Endothelial cell of umbilical vein (primary cell): ENCODE measurements around the gene CFAP61. TPM values are rescaled to one million over a fixed set of nuclear protein-coding genes. Genes with fewer than 3 reads are reported as not detected.

Source experiments
- BruUV-seq: library from RNA; stranded (reverse); fragments of 400-500 nt; replicated peaks from 2 replicates; lab custom pipeline; 2021; lab: Mats Ljungman, UMichigan
- CTCF ChIA-PET: fragments of 300-600, 350-600 bp; sonication (Branson Sonifier 250); formaldehyde crosslinking; loops from one replicate; lab custom pipeline; 2021; ENCODE audit warnings: antibody characterized with exemption, inconsistent platforms; lab: Charles Lee
- POLR2A ChIA-PET: fragments of 300-600, 350-600 bp; sonication (Branson Sonifier 250); formaldehyde crosslinking; loops from one replicate; lab custom pipeline; 2021; ENCODE audit warnings: antibody characterized with exemption, inconsistent platforms; lab: Charles Lee
- DNase-seq: peaks from one replicate; pipeline ENCODE4 v3.0.0-alpha.2; 2011; ENCODE audit warnings: low read depth, low spot score
- FAIRE-seq: peaks from 2 replicates; lab custom pipeline; 2011; peaks lifted over from hg19 to GRCh38; lab: Jason Lieb, UNC
- H2AFZ ChIP-seq: 2 replicates; pipeline ENCODE4 v1.6.0; 2012; ENCODE audit warnings: low read depth, low read length, control low read depth, inconsistent platforms
- H3K27ac ChIP-seq: 2 replicates; pipeline ENCODE4 v1.5.1; 2011; ENCODE audit warnings: low read depth, mild to moderate bottlenecking, control low read depth, low read length, moderate library complexity; ENCODE audit not compliant: insufficient read depth
- H3K27me3 ChIP-seq, 2 experiments: 2 replicates each; pipeline versions ENCODE4 v1.6.0 to v1.6.1; 2011; ENCODE audit warnings: low read length in 2 of 2, mixed read lengths in 1 of 2; ENCODE audit not compliant: control insufficient read depth in 2 of 2, insufficient read depth in 2 of 2
- H3K36me3 ChIP-seq, 2 experiments: 2 replicates in 1 of 2; 3 replicates in 1 of 2; pipeline ENCODE4 v1.5.1; 2011; ENCODE audit warnings: low read length in 2 of 2, mild to moderate bottlenecking in 1 of 2, moderate library complexity in 1 of 2; ENCODE audit not compliant: control insufficient read depth in 2 of 2, insufficient read depth in 2 of 2; ENCODE audit errors: extremely low read depth in 1 of 2
- H3K4me1 ChIP-seq: 3 replicates; pipeline ENCODE4 v1.5.1; 2011; ENCODE audit warnings: mild to moderate bottlenecking, low read length; ENCODE audit not compliant: control insufficient read depth, insufficient read depth; ENCODE audit errors: extremely low read depth
- H3K4me2 ChIP-seq: 2 replicates; pipeline ENCODE4 v1.6.1; 2011; ENCODE audit warnings: low read length, control low read depth, mixed read lengths; ENCODE audit not compliant: insufficient read depth
- H3K4me3 ChIP-seq, 3 experiments: fragments of 200-600 bp in 1 of 3; sonication (generic), shearing (Covaris generic) in 1 of 3; replicated peaks in 1 of 3; 2 replicates each; pipeline ENCODE4 v1.5.1; 2011 to 2016; ENCODE audit warnings: control low read depth in 3 of 3, low read length in 3 of 3, mild to moderate bottlenecking in 2 of 3, inconsistent platforms in 1 of 3, low read depth in 1 of 3, moderate library complexity in 1 of 3; ENCODE audit not compliant: insufficient read depth in 1 of 3
- H3K79me2 ChIP-seq: 2 replicates; pipeline ENCODE4 v1.6.0; 2012; ENCODE audit warnings: low read length, inconsistent platforms; ENCODE audit not compliant: control insufficient read depth, insufficient read depth
- H3K9ac ChIP-seq: replicated peaks from 2 replicates; pipeline ENCODE3; 2011; ENCODE audit warnings: low read length, control low read depth; ENCODE audit not compliant: insufficient read depth; ENCODE audit errors: extremely low read depth
- H3K9me1 ChIP-seq: replicated peaks from 3 replicates; pipeline ENCODE4 v1.6.0; 2011; ENCODE audit warnings: mild to moderate bottlenecking, low read length; ENCODE audit not compliant: control insufficient read depth, insufficient read depth; ENCODE audit errors: extremely low read depth
- H3K9me3 ChIP-seq: replicated peaks from 2 replicates; pipeline ENCODE4 v1.5.1; 2012; ENCODE audit warnings: low read length, inconsistent platforms; ENCODE audit not compliant: control insufficient read depth, insufficient read depth
- H4K20me1 ChIP-seq: replicated peaks from 2 replicates; pipeline ENCODE3; 2011; ENCODE audit warnings: mild to moderate bottlenecking, low read length; ENCODE audit not compliant: control insufficient read depth, insufficient read depth; ENCODE audit errors: extremely low read depth
- EZH2 ChIP-seq: IDR thresholded peaks from 2 replicates; pipeline ENCODE4 v1.6.1; 2012; ENCODE audit warnings: borderline replicate concordance, low read depth, mild to moderate bottlenecking, moderate library complexity, low read length, inconsistent platforms; ENCODE audit not compliant: severe bottlenecking
- FOS ChIP-seq: IDR thresholded peaks from 2 replicates; pipeline ENCODE4 v1.6.1; 2011; ENCODE audit warnings: mild to moderate bottlenecking, low read length, moderate library complexity, borderline replicate concordance; ENCODE audit not compliant: insufficient read depth
- GATA2 ChIP-seq: IDR thresholded peaks from 2 replicates; pipeline ENCODE4 v1.7.0; 2011; ENCODE audit warnings: low read depth, mild to moderate bottlenecking, moderate library complexity, mixed read lengths, low read length; ENCODE audit not compliant: insufficient read length, insufficient read depth
- JUN ChIP-seq: IDR thresholded peaks from 2 replicates; pipeline ENCODE4 v1.6.1; 2011; ENCODE audit warnings: borderline replicate concordance, low read depth; ENCODE audit not compliant: insufficient read length, insufficient read depth
- MYC ChIP-seq: IDR thresholded peaks from one replicate; pipeline ENCODE4 v1.6.1; 2011; ENCODE audit warnings: mild to moderate bottlenecking, low read depth, low read length
- POLR2A ChIP-seq: IDR thresholded peaks from 2 replicates; pipeline ENCODE4 v1.6.1; 2012; ENCODE audit warnings: low read depth, mild to moderate bottlenecking, control low read depth, low read length
- POLR2AphosphoS5 ChIP-seq: IDR thresholded peaks from 2 replicates; pipeline ENCODE4 v1.6.1; 2012; ENCODE audit warnings: low read depth, mild to moderate bottlenecking, control low read depth, low read length, moderate library complexity; ENCODE audit not compliant: insufficient read depth
- dilution Hi-C: fragments of 300-500 bp; cut with MboI; formaldehyde crosslinking; loops from one replicate; pipeline ENCODE4 v1.15.0; 2019; ENCODE audit warnings: low sequenced_read_pairs; ENCODE audit not compliant: extremely low pct_ligation_motif_present
- intact Hi-C: fragments of 100-400 bp; cut with micrococcal nuclease; formaldehyde crosslinking; loops from one replicate; pipeline ENCODE4 v1.10.0; 2022
- polyA plus RNA-seq, 4 experiments: library from polyadenylated mRNA; depleted of rRNA in 3 of 4; stranded (reverse) in 3 of 4; unstranded in 1 of 4; fragments of >200 nt; gene quantifications; 2 replicates each; pipeline versions ENCODE4 v1.2.1 to v1.2.3, GENCODE V29; 2011 to 2012; ENCODE audit warnings: missing spikeins in 1 of 4
- total RNA-seq: library from RNA; stranded (reverse); gene quantifications from 2 replicates; pipeline ENCODE4 v1.2.3, GENCODE V29; 2021
- TF ChIP-seq, protein P1 (sequence below): IDR thresholded peaks from 2 replicates; pipeline ENCODE4 v1.6.1; 2011; ENCODE audit not compliant: insufficient read depth, insufficient read length
- TF ChIP-seq, protein P2 (sequence below), 2 donors: IDR thresholded peaks; 1 replicate in 1 of 2; 2 replicates in 1 of 2; pipeline ENCODE4 v1.5.1; 2011; ENCODE audit warnings: low read length in 2 of 2, mild to moderate bottlenecking in 2 of 2, moderate library complexity in 2 of 2, control low read depth in 1 of 2, inconsistent platforms in 1 of 2, low read depth in 1 of 2; ENCODE audit not compliant: insufficient read depth in 1 of 2; ENCODE audit errors: extremely low read depth in 1 of 2

The CFAP61 gene
- total and polyA plus RNA-seq, 2 donors (not counting 3 experiments of a cell fraction or from before 2014, with no cell fraction given), result not detected

DNA sequence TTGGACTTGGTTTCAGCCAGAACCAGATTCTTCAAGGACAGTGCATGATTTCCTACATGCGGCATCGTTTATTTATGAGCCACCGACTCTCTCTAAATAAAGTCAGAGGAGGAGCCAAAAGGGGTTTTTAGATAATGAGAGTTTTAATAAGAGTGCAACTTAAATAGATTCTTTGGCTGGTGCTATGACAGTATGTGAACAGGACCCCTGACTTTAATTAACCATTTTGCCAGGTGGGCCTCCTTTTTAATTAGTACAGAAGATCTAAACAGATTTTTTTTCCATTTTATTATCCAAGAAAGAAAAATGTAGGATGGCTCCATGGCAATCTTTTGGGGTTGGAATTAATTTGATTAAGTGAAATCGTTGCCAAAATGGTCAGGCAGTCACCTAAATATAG is 240.8 kb downstream of the CFAP61 start:
- H4K20me1 ChIP-seq, result no peaks in the 10 kb centered on the region
- H3K9ac ChIP-seq, result no peak overlapping the region
- no peaks in the 10 kb centered on the region for H3K27me3 ChIP-seq
- H3K36me3 ChIP-seq, result no peaks in the 10 kb centered on the region
- no peak for FAIRE-seq
- no peak for DNase-seq
- CTCF ChIA-PET, result no interaction called here
- no peaks in the 10 kb centered on the region for H3K79me2 ChIP-seq
- dilution Hi-C loops, result no loop called here
- H3K27ac ChIP-seq, result no peak overlapping the region
- no peak overlapping the region for H3K4me2 ChIP-seq
- intact Hi-C loops, result no loop called here
- no peak overlapping the region for H3K4me3 ChIP-seq
- no peak overlapping the region for H2AFZ ChIP-seq
- TF ChIP-seq POLR2A, result no peak
- TF ChIP-seq, protein P1, sequence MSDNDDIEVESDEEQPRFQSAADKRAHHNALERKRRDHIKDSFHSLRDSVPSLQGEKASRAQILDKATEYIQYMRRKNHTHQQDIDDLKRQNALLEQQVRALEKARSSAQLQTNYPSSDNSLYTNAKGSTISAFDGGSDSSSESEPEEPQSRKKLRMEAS, result no peak
- TF ChIP-seq MYC, result no peak
- H3K4me1 ChIP-seq, result no peaks in the 10 kb centered on the region
- no peaks in the 10 kb centered on the region for H3K9me3 ChIP-seq
- no peaks in the 10 kb centered on the region for H3K9me1 ChIP-seq
- BruUV-seq, result no TSS peak
- POLR2A ChIA-PET, result no interaction called here

DNA sequence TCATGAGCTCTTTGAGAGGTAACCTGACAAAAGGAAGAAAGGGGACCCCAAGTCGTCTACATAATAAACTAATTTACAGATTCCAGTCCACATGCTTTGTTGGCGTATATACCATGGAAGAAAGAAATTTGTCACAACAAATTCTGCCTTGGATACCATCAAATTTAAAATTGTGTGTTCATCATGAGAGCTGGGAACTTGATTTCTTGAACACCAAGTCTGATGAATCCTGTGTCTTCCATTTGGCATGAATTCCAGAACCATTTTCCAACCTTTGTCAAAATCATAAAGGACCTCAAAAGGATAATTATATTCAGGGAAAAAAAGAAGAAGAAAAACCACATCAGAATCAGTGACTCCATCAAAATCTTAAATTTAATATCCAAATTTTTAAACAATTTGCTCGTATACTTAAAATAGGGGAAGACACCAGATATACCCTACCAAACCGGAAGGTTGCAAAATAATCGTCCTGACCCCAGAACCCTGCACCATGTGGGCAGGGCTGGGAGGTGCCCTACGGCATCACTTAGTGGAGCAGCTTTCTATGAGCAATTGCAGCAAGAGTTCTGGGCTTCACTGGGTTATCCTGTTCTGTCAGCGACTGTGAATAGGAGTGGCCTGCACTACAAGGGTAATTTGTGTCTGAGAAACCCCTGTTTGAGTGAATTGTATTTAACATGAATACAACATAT is 241.5 kb downstream of the CFAP61 start:
- Histone ChIP-seq H2AFZ (no peak overlapping the region), H3K79me2 (no peaks in the 10 kb centered on the region), H3K27me3 (no peaks in the 10 kb centered on the region), H3K36me3 (no peaks in the 10 kb centered on the region), H3K9me3 (no peaks in the 10 kb centered on the region), H3K27ac (no peak overlapping the region), H3K4me3 (no peak overlapping the region), H3K4me2 (no peak overlapping the region), H4K20me1 (no peaks in the 10 kb centered on the region), H3K9me1 (no peaks in the 10 kb centered on the region), H3K9ac (no peak overlapping the region), H3K4me1 (no peaks in the 10 kb centered on the region)
- dilution Hi-C loops (no loop called here), intact Hi-C loops (no loop called here)
- ChIA-PET CTCF (no interaction called here), POLR2A (no interaction called here)
- no TSS peak for BruUV-seq
- TF ChIP-seq, protein P2, sequence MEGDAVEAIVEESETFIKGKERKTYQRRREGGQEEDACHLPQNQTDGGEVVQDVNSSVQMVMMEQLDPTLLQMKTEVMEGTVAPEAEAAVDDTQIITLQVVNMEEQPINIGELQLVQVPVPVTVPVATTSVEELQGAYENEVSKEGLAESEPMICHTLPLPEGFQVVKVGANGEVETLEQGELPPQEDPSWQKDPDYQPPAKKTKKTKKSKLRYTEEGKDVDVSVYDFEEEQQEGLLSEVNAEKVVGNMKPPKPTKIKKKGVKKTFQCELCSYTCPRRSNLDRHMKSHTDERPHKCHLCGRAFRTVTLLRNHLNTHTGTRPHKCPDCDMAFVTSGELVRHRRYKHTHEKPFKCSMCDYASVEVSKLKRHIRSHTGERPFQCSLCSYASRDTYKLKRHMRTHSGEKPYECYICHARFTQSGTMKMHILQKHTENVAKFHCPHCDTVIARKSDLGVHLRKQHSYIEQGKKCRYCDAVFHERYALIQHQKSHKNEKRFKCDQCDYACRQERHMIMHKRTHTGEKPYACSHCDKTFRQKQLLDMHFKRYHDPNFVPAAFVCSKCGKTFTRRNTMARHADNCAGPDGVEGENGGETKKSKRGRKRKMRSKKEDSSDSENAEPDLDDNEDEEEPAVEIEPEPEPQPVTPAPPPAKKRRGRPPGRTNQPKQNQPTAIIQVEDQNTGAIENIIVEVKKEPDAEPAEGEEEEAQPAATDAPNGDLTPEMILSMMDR (IDR thresholded peaks at IDR 0.05; ENCODE audit: extremely low read depth in 1 of 2, insufficient read depth in 1 of 2, low read depth in 1 of 2, low read length in 2 of 2), result no peak
- no peak for TF ChIP-seq FOS
- no peak for TF ChIP-seq POLR2AphosphoS5
- TF ChIP-seq EZH2, result no peak
- TF ChIP-seq GATA2, result no peak
- no peak for TF ChIP-seq JUN
- TF ChIP-seq, protein P1, result no peak
- no peak for TF ChIP-seq POLR2A
- no peak for TF ChIP-seq MYC
- FAIRE-seq, result no peak
- DNase-seq, result no peak
